NT2/D1 (cell line): ENCODE measurements around the gene C8G.

Experiments used
- SUZ12 ChIP-seq: IDR thresholded peaks from 2 replicates; pipeline ENCODE4 v1.6.1; 2011; ENCODE audit not compliant: insufficient read length, insufficient read depth; ENCODE audit errors: extremely low read depth
- YY1 ChIP-seq: IDR thresholded peaks from 2 replicates; pipeline ENCODE4 v1.6.1; 2011; ENCODE audit not compliant: insufficient read length, insufficient read depth
- ZNF274 ChIP-seq: IDR thresholded peaks from 2 replicates; pipeline ENCODE4 v1.6.1; 2011; ENCODE audit warnings: mild to moderate bottlenecking, low read depth, low read length

- TF ChIP-seq SUZ12 (no peak), YY1 (no peak), ZNF274 (no peak)
Observed at GRCh38 chr9:136939431-136939995, 5.5 kb upstream of the C8G start.
